ENCODE data around the gene SOX13. TPM values are rescaled to one million over a fixed set of nuclear protein-coding genes. Genes with fewer than 3 reads are reported as not detected.

Gene SOX13
- total RNA-seq, 1 experiment from 2014 or later: 35.6 TPM

DNA sequence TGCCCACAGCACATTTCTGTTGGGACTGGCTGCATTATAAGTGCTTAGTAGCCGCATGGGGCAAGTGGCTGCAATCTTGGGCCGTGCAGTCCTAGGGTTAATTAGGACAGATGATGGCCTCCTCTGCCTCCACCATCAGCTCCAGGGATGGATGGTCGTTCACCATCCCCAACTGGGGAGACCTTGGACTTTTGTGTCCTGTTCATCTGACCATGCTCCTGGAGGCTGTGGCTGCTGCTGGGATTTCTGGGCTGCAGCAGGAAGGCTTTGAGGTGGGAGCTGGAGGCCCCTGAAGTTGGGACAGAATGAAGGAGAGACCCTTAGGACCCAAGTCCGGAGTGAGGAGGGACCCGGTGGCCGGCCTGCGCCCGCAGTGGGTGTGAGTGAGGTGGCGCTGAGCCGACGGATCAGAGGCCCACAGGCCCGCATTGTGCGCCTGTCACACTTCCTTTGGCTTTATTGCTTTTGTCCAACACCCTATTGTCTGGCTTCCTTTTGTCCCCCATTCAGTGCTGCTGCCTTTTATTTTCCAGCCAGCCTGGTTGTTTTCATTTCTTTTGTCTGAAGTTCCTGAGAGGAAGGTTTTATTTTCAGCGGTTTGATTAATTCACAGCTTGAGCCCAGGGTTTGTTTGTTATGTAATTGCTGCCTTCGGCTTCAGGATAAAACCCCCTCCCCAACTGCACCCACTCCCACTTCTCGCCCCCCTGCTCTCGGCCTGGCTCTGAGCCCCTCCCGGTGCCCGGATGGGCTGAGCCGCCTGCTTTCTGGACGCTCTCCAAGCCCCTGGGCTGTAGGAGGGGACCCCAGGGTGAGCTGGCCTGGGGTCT, 35.6 kb downstream of the SOX13 start:
- Histone ChIP-seq H3K9me3 (ENCODE audit: control insufficient read depth in 1 of 2, insufficient read depth in 1 of 2, low read depth in 1 of 2, low read length in 2 of 2) (no peaks in the 10 kb centered on the region), H4K20me1 (ENCODE audit: insufficient read depth) (no peaks in the 10 kb centered on the region), H3K9ac (ENCODE audit: low read length) (no peak overlapping the region), H3K4me2 (ENCODE audit: low read length) (no peak overlapping the region), H2AFZ (ENCODE audit: low read depth, low read length, poor library complexity, severe bottlenecking) (no peak overlapping the region), H3K4me1 (ENCODE audit: control insufficient read depth in 1 of 2, insufficient read depth in 2 of 2, low read length in 2 of 2) (peaks cover 34 to 35% of the 10 kb centered on the region in 2 experiments), H3K27ac (ENCODE audit: low read depth, low read length) (no peak overlapping the region), H3K36me3 (ENCODE audit: control insufficient read depth in 1 of 2, insufficient read depth in 2 of 2, low read length in 2 of 2) (no peaks in the 10 kb centered on the region), H3K79me2 (ENCODE audit: insufficient read depth, low read length) (peaks cover 12% of the 10 kb centered on the region; the same call in 1 of the 2 replicates), H3K9me2 (ENCODE audit: insufficient read depth) (no peaks in the 10 kb centered on the region), H3K4me3 (replicated peaks in 1 of 2; ENCODE audit: low read depth in 1 of 2, low read length in 2 of 2) (no peak overlapping the region), H3K27me3 (ENCODE audit: insufficient read depth, low read length) (no peaks in the 10 kb centered on the region)
- CTCF ChIA-PET: interaction anchor here (2.1 kb wide), 1 partner anchor 20 kb away, joined by 5 read pairs; no protein-coding TSS in a partner anchor
- no peak for TF ChIP-seq TCF7L2 (IDR thresholded peaks at IDR 0.05; ENCODE audit: borderline replicate concordance, extremely low read depth, insufficient read depth, insufficient read length)
- TF ChIP-seq, protein P1, sequence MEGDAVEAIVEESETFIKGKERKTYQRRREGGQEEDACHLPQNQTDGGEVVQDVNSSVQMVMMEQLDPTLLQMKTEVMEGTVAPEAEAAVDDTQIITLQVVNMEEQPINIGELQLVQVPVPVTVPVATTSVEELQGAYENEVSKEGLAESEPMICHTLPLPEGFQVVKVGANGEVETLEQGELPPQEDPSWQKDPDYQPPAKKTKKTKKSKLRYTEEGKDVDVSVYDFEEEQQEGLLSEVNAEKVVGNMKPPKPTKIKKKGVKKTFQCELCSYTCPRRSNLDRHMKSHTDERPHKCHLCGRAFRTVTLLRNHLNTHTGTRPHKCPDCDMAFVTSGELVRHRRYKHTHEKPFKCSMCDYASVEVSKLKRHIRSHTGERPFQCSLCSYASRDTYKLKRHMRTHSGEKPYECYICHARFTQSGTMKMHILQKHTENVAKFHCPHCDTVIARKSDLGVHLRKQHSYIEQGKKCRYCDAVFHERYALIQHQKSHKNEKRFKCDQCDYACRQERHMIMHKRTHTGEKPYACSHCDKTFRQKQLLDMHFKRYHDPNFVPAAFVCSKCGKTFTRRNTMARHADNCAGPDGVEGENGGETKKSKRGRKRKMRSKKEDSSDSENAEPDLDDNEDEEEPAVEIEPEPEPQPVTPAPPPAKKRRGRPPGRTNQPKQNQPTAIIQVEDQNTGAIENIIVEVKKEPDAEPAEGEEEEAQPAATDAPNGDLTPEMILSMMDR (IDR thresholded peaks at IDR 0.05 in 2 of 3, conservative IDR thresholded peaks at IDR 0.05 in 1 of 3; ENCODE audit: borderline replicate concordance in 1 of 3, insufficient read depth in 1 of 3, low read depth in 2 of 3, low read length in 2 of 3): no peak
- TF ChIP-seq, protein P2, sequence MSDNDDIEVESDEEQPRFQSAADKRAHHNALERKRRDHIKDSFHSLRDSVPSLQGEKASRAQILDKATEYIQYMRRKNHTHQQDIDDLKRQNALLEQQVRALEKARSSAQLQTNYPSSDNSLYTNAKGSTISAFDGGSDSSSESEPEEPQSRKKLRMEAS (IDR thresholded peaks at IDR 0.05): no peak
- DNase-seq (ENCODE audit: low read depth, low spot score): no peak
- RAD21 ChIA-PET (ENCODE audit: low non-redundant PET in 1 of 2, low total read pairs in 2 of 2, uncharacterized antibody in 2 of 2, unreplicated experiment in 2 of 2): interaction anchor here in 1 of 2 experiments (0.7 kb wide), 1 partner anchor 12 kb away, joined by 5 read pairs; no protein-coding TSS in a partner anchor
- no TSS peak for BruUV-seq (replicated peaks)
- intact Hi-C loops (cut with micrococcal nuclease): no loop called here
- POLR2A ChIA-PET: interaction anchor here (0.9 kb wide), 1 partner anchor 22 kb away, joined by 3 read pairs; no protein-coding TSS in a partner anchor
- ATAC-seq: no peak
